SJSA1 (cell line): ENCODE measurements around the gene RABGAP1L. TPM values are rescaled to one million over a fixed set of nuclear protein-coding genes. Genes with fewer than 3 reads are reported as not detected.
"Not testable (repeated sequence)": the region's sequence is repeated elsewhere in the genome, so short reads cannot be mapped to it uniquely, and the experiment has no call there.

ENCODE experiments used
- DNase-seq, 2 experiments: peaks; one replicate each; pipeline ENCODE4 v3.0.0-alpha.2; 2015 to 2020; ENCODE audit warnings: low spot score in 2 of 2, low read depth in 1 of 2
- H3K27ac ChIP-seq: fragments of 250-450 bp; sonication (Bioruptor Pico); 2 replicates; pipeline ENCODE4 v1.5.1; 2020; ENCODE audit warnings: mild to moderate bottlenecking, moderate library complexity
- H3K27me3 ChIP-seq: fragments of 250-450 bp; sonication (Bioruptor Pico); replicated peaks from 2 replicates; pipeline ENCODE4 v1.5.1; 2020; ENCODE audit warnings: mild to moderate bottlenecking, moderate library complexity
- H3K36me3 ChIP-seq: fragments of 250-450 bp; sonication (Bioruptor Pico); 2 replicates; pipeline ENCODE4 v1.5.1; 2020; ENCODE audit warnings: mild to moderate bottlenecking
- H3K4me1 ChIP-seq: fragments of 250-450 bp; sonication (Bioruptor Pico); replicated peaks from 2 replicates; pipeline ENCODE4 v1.6.1; 2021; ENCODE audit warnings: mild to moderate bottlenecking
- H3K4me3 ChIP-seq: fragments of 250-450 bp; sonication (Bioruptor Pico); 2 replicates; pipeline ENCODE4 v1.5.1; 2020; ENCODE audit warnings: mild to moderate bottlenecking
- H3K9me3 ChIP-seq: fragments of 250-450 bp; sonication (Bioruptor Pico); replicated peaks from 2 replicates; pipeline ENCODE4 v1.5.1; 2020; ENCODE audit warnings: mild to moderate bottlenecking
- total RNA-seq: library from RNA; depleted of rRNA; stranded (reverse); fragments of >200 nt; shearing (Covaris generic); gene quantifications from 2 replicates; pipeline ENCODE4 v1.2.3, GENCODE V29; 2014

Gene RABGAP1L
- total RNA-seq, 1 experiment from 2014 or later, result 24.6 TPM

- Histone ChIP-seq H3K27ac (no peak overlapping the region), H3K9me3 (no peaks in the 10 kb centered on the region), H3K27me3 (no peaks in the 10 kb centered on the region), H3K4me3 (no peak overlapping the region), H3K36me3 (no peaks in the 10 kb centered on the region), H3K4me1 (no peaks in the 10 kb centered on the region)
- DNase-seq, result no peak
These were observed 88.7 kb downstream of the RABGAP1L start for GRCh38 chr1:174248041-174248440.

- H3K36me3 ChIP-seq, H3K27me3 ChIP-seq, H3K4me1 ChIP-seq, H3K27ac ChIP-seq, H3K4me3 ChIP-seq, H3K9me3 ChIP-seq, DNase-seq: not testable (repeated sequence)
These were observed 97.1 kb downstream of the RABGAP1L start for GRCh38 chr1:174256386-174256785.

- H3K9me3 ChIP-seq, result no peaks in the 10 kb centered on the region
- no peaks in the 10 kb centered on the region for H3K27me3 ChIP-seq
- peak in 1 of 2 experiments; percentile 15 for DNase-seq
- no peaks in the 10 kb centered on the region for H3K4me1 ChIP-seq
- no peak overlapping the region for H3K4me3 ChIP-seq
- H3K27ac ChIP-seq, result no peak overlapping the region
- no peaks in the 10 kb centered on the region for H3K36me3 ChIP-seq
These were observed 98.8 kb downstream of the RABGAP1L start for GRCh38 chr1:174258148-174258550.

GRCh38 chr1:174262349-174263241 is 103.3 kb downstream of the RABGAP1L start:
- no peaks in the 10 kb centered on the region for H3K27me3 ChIP-seq
- DNase-seq, result peak in 1 of 2 experiments; percentile 32
- H3K9me3 ChIP-seq, result no peaks in the 10 kb centered on the region
- no peaks in the 10 kb centered on the region for H3K4me1 ChIP-seq
- H3K4me3 ChIP-seq, result no peak overlapping the region
- H3K36me3 ChIP-seq, result no peaks in the 10 kb centered on the region
- H3K27ac ChIP-seq, result no peak overlapping the region

- no peak for DNase-seq
- H3K4me3 ChIP-seq, result no peak overlapping the region
- H3K36me3 ChIP-seq, result no peaks in the 10 kb centered on the region
- no peaks in the 10 kb centered on the region for H3K4me1 ChIP-seq
- H3K9me3 ChIP-seq, result no peaks in the 10 kb centered on the region
- H3K27me3 ChIP-seq, result no peaks in the 10 kb centered on the region
- no peak overlapping the region for H3K27ac ChIP-seq
These were observed 106.0 kb downstream of the RABGAP1L start for GRCh38 chr1:174265282-174265681.

- Histone ChIP-seq H3K9me3 (no peaks in the 10 kb centered on the region), H3K4me1 (no peaks in the 10 kb centered on the region), H3K27me3 (no peaks in the 10 kb centered on the region), H3K4me3 (no peak overlapping the region), H3K27ac (no peak overlapping the region), H3K36me3 (no peaks in the 10 kb centered on the region)
- DNase-seq, result no peak
These were observed 107.2 kb downstream of the RABGAP1L start for GRCh38 chr1:174266476-174266875.

GRCh38 chr1:174266991-174267612 is 107.8 kb downstream of the RABGAP1L start:
- no peak for DNase-seq
- H3K9me3 ChIP-seq, result no peaks in the 10 kb centered on the region
- no peak overlapping the region for H3K4me3 ChIP-seq
- H3K4me1 ChIP-seq, result no peaks in the 10 kb centered on the region
- no peak overlapping the region for H3K27ac ChIP-seq
- H3K27me3 ChIP-seq, result no peaks in the 10 kb centered on the region
- no peaks in the 10 kb centered on the region for H3K36me3 ChIP-seq

GRCh38 chr1:174269989-174270651 is 110.8 kb downstream of the RABGAP1L start:
- no peak overlapping the region for H3K27ac ChIP-seq
- H3K36me3 ChIP-seq, result no peaks in the 10 kb centered on the region
- no peaks in the 10 kb centered on the region for H3K9me3 ChIP-seq
- no peak for DNase-seq
- no peak overlapping the region for H3K4me3 ChIP-seq
- no peaks in the 10 kb centered on the region for H3K4me1 ChIP-seq
- H3K27me3 ChIP-seq, result no peaks in the 10 kb centered on the region

- H3K4me3 ChIP-seq, result no peak overlapping the region
- no peaks in the 10 kb centered on the region for H3K4me1 ChIP-seq
- H3K27ac ChIP-seq, result no peak overlapping the region
- no peaks in the 10 kb centered on the region for H3K9me3 ChIP-seq
- H3K27me3 ChIP-seq, result no peaks in the 10 kb centered on the region
- no peaks in the 10 kb centered on the region for H3K36me3 ChIP-seq
- no peak for DNase-seq
These were observed 113.9 kb downstream of the RABGAP1L start for GRCh38 chr1:174273190-174273589.

GRCh38 chr1:174273776-174274175 is 114.5 kb downstream of the RABGAP1L start:
- no peak for DNase-seq
- H3K36me3 ChIP-seq, result no peaks in the 10 kb centered on the region
- H3K27ac ChIP-seq, result no peak overlapping the region
- no peaks in the 10 kb centered on the region for H3K27me3 ChIP-seq
- H3K9me3 ChIP-seq, result no peaks in the 10 kb centered on the region
- H3K4me1 ChIP-seq, result no peaks in the 10 kb centered on the region
- H3K4me3 ChIP-seq, result no peak overlapping the region

- H3K9me3 ChIP-seq, result no peaks in the 10 kb centered on the region
- H3K27ac ChIP-seq, result no peak overlapping the region
- H3K4me3 ChIP-seq, result no peak overlapping the region
- no peaks in the 10 kb centered on the region for H3K4me1 ChIP-seq
- no peak for DNase-seq
- no peaks in the 10 kb centered on the region for H3K36me3 ChIP-seq
- no peaks in the 10 kb centered on the region for H3K27me3 ChIP-seq
These were observed 115.1 kb downstream of the RABGAP1L start for GRCh38 chr1:174274452-174274851.

GRCh38 chr1:174274884-174275283 is 115.6 kb downstream of the RABGAP1L start:
- H3K36me3 ChIP-seq, result no peaks in the 10 kb centered on the region
- H3K27ac ChIP-seq, result no peak overlapping the region
- no peak for DNase-seq
- H3K4me1 ChIP-seq, result no peaks in the 10 kb centered on the region
- H3K27me3 ChIP-seq, result no peaks in the 10 kb centered on the region
- H3K9me3 ChIP-seq, result no peaks in the 10 kb centered on the region
- H3K4me3 ChIP-seq, result no peak overlapping the region

GRCh38 chr1:174276087-174276486 is 116.8 kb downstream of the RABGAP1L start:
- Histone ChIP-seq H3K4me3 (no peak overlapping the region), H3K36me3 (no peaks in the 10 kb centered on the region), H3K27ac (no peak overlapping the region), H3K27me3 (no peaks in the 10 kb centered on the region), H3K4me1 (no peaks in the 10 kb centered on the region), H3K9me3 (no peaks in the 10 kb centered on the region)
- no peak for DNase-seq

GRCh38 chr1:174284052-174284451 is 124.7 kb downstream of the RABGAP1L start:
- Histone ChIP-seq H3K9me3 (no peaks in the 10 kb centered on the region), H3K4me1 (no peaks in the 10 kb centered on the region), H3K36me3 (no peaks in the 10 kb centered on the region), H3K27ac (no peak overlapping the region), H3K4me3 (no peak overlapping the region), H3K27me3 (no peaks in the 10 kb centered on the region)
- DNase-seq, result no peak
